Peyer's patch (tissue), 4 donors: ENCODE data around the gene PLP2.

Source experiments
- CTCF ChIP-seq, 6 experiments: fragments of 450-650 bp in 4 of 6; fragments of 200-600 bp in 2 of 6; sonication (generic) in 1 of 6; IDR thresholded peaks; one replicate each; pipeline ENCODE4 v1.5.1; 2017 to 2019; ENCODE audit warnings: antibody characterized with exemption in 6 of 6, mild to moderate bottlenecking in 3 of 6, moderate library complexity in 1 of 6
- POLR2A ChIP-seq, 2 donors: fragments of 450-650 bp; IDR thresholded peaks; one replicate each; pipeline ENCODE4 v1.5.1; 2017; ENCODE audit warnings: antibody characterized with exemption in 2 of 2, mild to moderate bottlenecking in 2 of 2, moderate library complexity in 2 of 2

DNA sequence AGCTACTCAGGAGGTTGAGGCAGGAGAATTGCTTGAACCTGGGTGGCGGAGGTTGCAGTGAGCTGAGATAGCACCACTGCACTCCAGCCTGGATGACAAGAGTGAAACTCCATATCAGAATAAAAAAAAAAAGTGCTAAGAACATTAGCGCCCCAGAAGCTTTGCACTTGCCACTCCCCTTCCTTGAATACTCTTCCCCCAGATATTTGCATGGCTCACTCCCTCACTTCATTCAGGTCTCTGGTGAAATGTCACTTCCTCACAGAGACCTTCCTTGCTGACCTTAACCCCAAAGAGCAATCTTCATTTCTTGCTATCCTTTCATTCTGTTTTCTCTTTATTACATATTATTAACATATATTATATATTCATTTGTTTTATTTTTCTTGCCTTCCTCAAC lies 50.2 kb downstream of the PLP2 start:
- no peak for TF ChIP-seq CTCF (IDR thresholded peaks at IDR 0.05)
- TF ChIP-seq POLR2A (IDR thresholded peaks at IDR 0.05), result no peak
